HepG2 (cell line): ENCODE results near the gene UBE2O. TPM values are rescaled to one million over a fixed set of nuclear protein-coding genes. Genes with fewer than 3 reads are reported as not detected.

ENCODE experiments used
- ATRX ChIP-seq: sonication (generic); formaldehyde crosslinking; IDR thresholded peaks from 2 replicates; pipeline ENCODE4 v1.4.0; 2020; ENCODE audit warnings: missing genetic modification reagents, borderline replicate concordance
- BCLAF1 ChIP-seq: fragments of 450-650 bp; IDR thresholded peaks from 2 replicates; pipeline ENCODE4 v1.6.1; 2017; ENCODE audit warnings: mild to moderate bottlenecking
- HBP1 ChIP-seq: IDR thresholded peaks from 2 replicates; pipeline ENCODE4 v1.6.1; 2016; ENCODE audit warnings: low read depth, control low read depth
- HMG20A ChIP-seq: IDR thresholded peaks from 2 replicates; pipeline ENCODE4 v1.6.1; 2016; ENCODE audit warnings: borderline replicate concordance
- HMGA1 ChIP-seq: sonication (generic); formaldehyde crosslinking; conservative IDR thresholded peaks from 2 replicates; pipeline ENCODE4 v1.4.0; 2020; ENCODE audit warnings: missing genetic modification reagents
- HOXD1 ChIP-seq: sonication (generic); formaldehyde crosslinking; IDR thresholded peaks from 2 replicates; pipeline ENCODE4 v1.5.0; 2020; ENCODE audit warnings: missing genetic modification reagents
- JUN ChIP-seq: sonication (generic); formaldehyde crosslinking; IDR thresholded peaks from 2 replicates; pipeline ENCODE4 v1.4.0; 2020; ENCODE audit warnings: mild to moderate bottlenecking, missing genetic modification reagents
- NFYB ChIP-seq: sonication (generic); formaldehyde crosslinking; IDR thresholded peaks from 2 replicates; pipeline ENCODE4 v1.4.0; 2020; ENCODE audit warnings: missing genetic modification reagents
- SETDB1 ChIP-seq: sonication (generic); formaldehyde crosslinking; IDR thresholded peaks from 2 replicates; pipeline ENCODE4 v1.5.1; 2020; ENCODE audit warnings: missing genetic modification reagents, mild to moderate bottlenecking, borderline replicate concordance
- SP5 ChIP-seq: IDR thresholded peaks from 2 replicates; pipeline ENCODE4 v1.6.1; 2016; ENCODE audit warnings: low read depth, borderline replicate concordance
- TSC22D2 ChIP-seq: sonication (generic); formaldehyde crosslinking; IDR thresholded peaks from 2 replicates; pipeline ENCODE4 v1.5.1; 2020; ENCODE audit warnings: missing genetic modification reagents, mild to moderate bottlenecking, borderline replicate concordance
- ZKSCAN1 ChIP-seq: fragments of 150-350 bp; IDR thresholded peaks from 2 replicates; pipeline ENCODE4 v1.6.1; 2014; ENCODE audit warnings: low read length
- ZKSCAN8 ChIP-seq: IDR thresholded peaks from 2 replicates; pipeline ENCODE4 v1.6.1; 2016; ENCODE audit warnings: borderline replicate concordance, missing genetic modification reagents, missing compliant biosample characterization
- ZNF317 ChIP-seq: sonication (generic); formaldehyde crosslinking; IDR thresholded peaks from 2 replicates; pipeline ENCODE4 v1.5.0; 2020; ENCODE audit warnings: mild to moderate bottlenecking, missing genetic modification reagents
- ZNF33B ChIP-seq: sonication (generic); formaldehyde crosslinking; IDR thresholded peaks from 2 replicates; pipeline ENCODE4 v1.5.1; 2020; ENCODE audit warnings: mild to moderate bottlenecking, missing genetic modification reagents
- ZNF530 ChIP-seq: sonication (generic); formaldehyde crosslinking; IDR thresholded peaks from 2 replicates; pipeline ENCODE4 v1.5.0; 2020; ENCODE audit warnings: low read depth, mild to moderate bottlenecking, missing genetic modification reagents
- ZNF552 ChIP-seq: sonication (generic); formaldehyde crosslinking; IDR thresholded peaks from 2 replicates; pipeline ENCODE4 v1.9.0; 2022; ENCODE audit warnings: missing genetic modification reagents, mild to moderate bottlenecking, borderline replicate concordance
- ZNF607 ChIP-seq: sonication (generic); formaldehyde crosslinking; IDR thresholded peaks from 2 replicates; pipeline ENCODE4 v1.5.1; 2020; ENCODE audit warnings: missing genetic modification reagents, mild to moderate bottlenecking, borderline replicate concordance
- polyA plus RNA-seq, 8 experiments: library from polyadenylated mRNA; depleted of rRNA in 3 of 8; stranded (reverse) in 7 of 8; unstranded in 1 of 8; fragments of >200 nt; fragmentation: Illumina TruSeq in 4 of 8; extraction: Trizol in 4 of 8; gene quantifications; 2 replicates each; pipeline versions ENCODE4 v1.2.1 to v1.2.3, GENCODE V29; 2011 to 2016; ENCODE audit warnings: low read depth in 4 of 8, missing spikeins in 1 of 8, mixed read lengths in 1 of 8; ENCODE audit not compliant: insufficient read depth in 1 of 8
- total RNA-seq, 5 experiments: library from RNA; depleted of rRNA; stranded (reverse); fragments of >200 nt; fragmentation: Illumina TruSeq; extraction: Trizol; gene quantifications; 2 replicates each; pipeline ENCODE4 v1.2.3, GENCODE V29; 2016; ENCODE audit warnings: low read depth in 1 of 5
- TF ChIP-seq, protein P1 (sequence below): sonication (generic); formaldehyde crosslinking; IDR thresholded peaks from 2 replicates; pipeline ENCODE4 v1.5.1; 2020; ENCODE audit warnings: missing genetic modification reagents, mild to moderate bottlenecking, borderline replicate concordance
- TF ChIP-seq, protein P2 (sequence below): IDR thresholded peaks from 2 replicates; pipeline ENCODE4 v1.6.1; 2016; ENCODE audit warnings: missing genetic modification reagents, missing compliant biosample characterization
- TF ChIP-seq, protein P3 (sequence below): sonication (generic); formaldehyde crosslinking; IDR thresholded peaks from 2 replicates; pipeline ENCODE4 v1.4.0; 2020; ENCODE audit warnings: mild to moderate bottlenecking, missing genetic modification reagents
- TF ChIP-seq, protein P4 (sequence below): IDR thresholded peaks from 2 replicates; pipeline ENCODE4 v1.6.1; 2016; ENCODE audit warnings: missing biosample characterization, missing genetic modification reagents, low read depth

The UBE2O gene
- total and polyA plus RNA-seq, 2 of the 13 experiments (the other 11 are each of a cell fraction or from before 2014, with no cell fraction given) = 21.5 to 23.5 TPM

DNA sequence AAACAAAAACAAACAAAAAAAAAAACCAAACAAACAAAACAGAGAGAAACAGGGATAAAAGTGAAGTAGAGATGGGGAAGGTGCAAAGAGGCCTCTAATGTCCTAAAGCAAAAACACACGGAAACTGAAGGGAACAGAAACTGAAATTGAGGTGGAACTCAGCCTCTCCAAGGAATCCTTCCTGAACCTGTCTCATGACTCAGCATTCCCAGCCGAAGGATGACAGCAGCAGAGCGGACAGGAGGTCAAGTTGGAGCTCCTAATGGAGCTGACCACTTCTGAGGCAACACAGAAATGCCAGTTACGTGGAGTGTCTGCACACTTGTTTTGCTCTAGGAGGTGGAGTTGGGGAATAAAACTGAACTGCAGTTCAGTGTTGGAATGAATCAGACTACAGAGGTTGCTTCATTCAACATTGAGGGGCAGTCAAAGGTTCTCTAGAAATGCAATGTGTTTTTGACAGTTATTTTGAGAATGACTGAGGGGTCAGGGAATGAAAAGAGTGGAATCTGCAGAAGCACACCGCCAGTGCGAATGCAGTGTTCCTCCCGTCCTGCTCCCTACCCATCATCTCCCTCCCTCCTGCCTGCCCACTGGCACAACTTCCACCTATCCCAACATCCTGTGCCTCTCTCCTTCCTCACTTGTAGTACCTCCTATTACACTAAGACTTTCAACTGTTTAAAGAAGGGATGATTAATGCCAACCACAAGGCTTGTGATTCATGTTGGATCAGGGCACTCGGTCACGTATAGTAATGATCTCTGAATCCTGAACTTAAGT is 6.3 kb downstream of the UBE2O start (continued):
- TF ChIP-seq ZNF607 (CRISPR knock-in tag) (no peak), SP5 (CRISPR knock-in tag) (no peak), JUN (CRISPR knock-in tag) (no peak), HBP1 (no peak), HMG20A (no peak), HMGA1 (CRISPR knock-in tag) (no peak), BCLAF1 (no peak), TSC22D2 (CRISPR knock-in tag) (no peak), ZKSCAN8 (CRISPR knock-in tag) (no peak), ZNF317 (no peak), ATRX (CRISPR knock-in tag) (no peak), ZNF530 (no peak), ZKSCAN1 (no peak), SETDB1 (CRISPR knock-in tag) (no peak), NFYB (CRISPR knock-in tag) (no peak), ZNF552 (CRISPR knock-in tag) (no peak), HOXD1 (CRISPR knock-in tag) (no peak), ZNF33B (CRISPR knock-in tag) (no peak)
- TF ChIP-seq, protein P1, sequence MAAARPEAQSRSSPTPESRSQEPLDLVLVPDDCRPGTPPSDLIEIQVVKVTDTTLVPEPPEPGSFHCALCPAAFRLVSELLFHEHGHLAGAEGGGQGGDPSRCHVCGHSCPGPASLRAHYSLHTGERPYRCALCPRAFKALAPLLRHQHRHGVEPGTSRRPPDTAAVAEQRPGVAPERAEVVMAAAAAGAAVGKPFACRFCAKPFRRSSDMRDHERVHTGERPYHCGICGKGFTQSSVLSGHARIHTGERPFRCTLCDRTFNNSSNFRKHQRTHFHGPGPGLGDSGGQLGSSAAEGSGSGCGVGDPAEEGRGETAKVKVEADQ (CRISPR knock-in tag) = no peak
- TF ChIP-seq, protein P2, sequence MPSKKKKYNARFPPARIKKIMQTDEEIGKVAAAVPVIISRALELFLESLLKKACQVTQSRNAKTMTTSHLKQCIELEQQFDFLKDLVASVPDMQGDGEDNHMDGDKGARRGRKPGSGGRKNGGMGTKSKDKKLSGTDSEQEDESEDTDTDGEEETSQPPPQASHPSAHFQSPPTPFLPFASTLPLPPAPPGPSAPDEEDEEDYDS (CRISPR knock-in tag) = no peak
- TF ChIP-seq, protein P3, sequence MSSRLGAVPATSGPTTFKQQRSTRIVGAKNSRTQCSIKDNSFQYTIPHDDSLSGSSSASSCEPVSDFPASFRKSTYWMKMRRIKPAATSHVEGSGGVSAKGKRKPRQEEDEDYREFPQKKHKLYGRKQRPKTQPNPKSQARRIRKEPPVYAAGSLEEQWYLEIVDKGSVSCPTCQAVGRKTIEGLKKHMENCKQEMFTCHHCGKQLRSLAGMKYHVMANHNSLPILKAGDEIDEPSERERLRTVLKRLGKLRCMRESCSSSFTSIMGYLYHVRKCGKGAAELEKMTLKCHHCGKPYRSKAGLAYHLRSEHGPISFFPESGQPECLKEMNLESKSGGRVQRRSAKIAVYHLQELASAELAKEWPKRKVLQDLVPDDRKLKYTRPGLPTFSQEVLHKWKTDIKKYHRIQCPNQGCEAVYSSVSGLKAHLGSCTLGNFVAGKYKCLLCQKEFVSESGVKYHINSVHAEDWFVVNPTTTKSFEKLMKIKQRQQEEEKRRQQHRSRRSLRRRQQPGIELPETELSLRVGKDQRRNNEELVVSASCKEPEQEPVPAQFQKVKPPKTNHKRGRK = no peak
- TF ChIP-seq, protein P4, sequence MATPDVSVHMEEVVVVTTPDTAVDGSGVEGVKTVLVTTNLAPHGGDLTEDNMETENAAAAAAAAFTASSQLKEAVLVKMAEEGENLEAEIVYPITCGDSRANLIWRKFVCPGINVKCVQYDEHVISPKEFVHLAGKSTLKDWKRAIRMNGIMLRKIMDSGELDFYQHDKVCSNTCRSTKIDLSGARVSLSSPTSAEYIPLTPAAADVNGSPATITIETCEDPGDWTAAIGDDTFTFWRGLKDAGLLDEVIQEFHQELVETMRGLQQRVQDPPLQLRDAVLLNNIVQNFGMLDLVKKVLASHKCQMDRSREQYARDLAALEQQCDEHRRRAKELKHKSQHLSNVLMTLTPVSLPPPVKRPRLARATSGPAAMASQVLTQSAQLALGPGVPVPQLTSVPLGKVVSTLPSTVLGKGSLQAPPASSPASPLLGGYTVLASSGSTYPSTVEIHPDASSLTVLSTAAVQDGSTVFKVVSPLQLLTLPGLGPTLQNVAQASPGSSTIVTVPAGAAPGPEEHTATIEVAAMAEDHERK = no peak
